Left ventricle myocardium superior (tissue), 1 donor: ENCODE data around the gene EXOC4. TPM values are rescaled to one million over a fixed set of nuclear protein-coding genes. Genes with fewer than 3 reads are reported as not detected.

ENCODE experiments used
- ATAC-seq: fragments of 200-7000 bp; cut with Tn5 transposase; one replicate; pipeline ENCODE4 v1.9.1; 2020; ENCODE audit warnings: mild to moderate bottlenecking, moderate library complexity
- DNase-seq: peaks from one replicate; pipeline ENCODE4 v3.0.0-alpha.2; 2020
- intact Hi-C: fragments of 100-400 bp; cut with micrococcal nuclease; formaldehyde crosslinking; loops from one replicate; pipeline ENCODE4 v1.11.0; 2022
- total RNA-seq: library from RNA; stranded (reverse); fragmentation: NEBNext Ultra II Directional; extraction: Animal tissue kit (Norgen Biotek cat#: 25700); gene quantifications from one replicate; pipeline ENCODE4 v1.2.1, GENCODE V29; 2021
- donor health status: DM: no; HTN: yes; CAD: no; lungs with severe emphysema.

EXOC4 gene
- total RNA-seq, 1 donor from 2014 or later = 38.4 TPM

GRCh38 chr7:133947458-133948254, 694.8 kb downstream of the EXOC4 start:
- no peak for DNase-seq
- ATAC-seq = no peak
- intact Hi-C loops = no loop called here

- ATAC-seq (no peak), DNase-seq (no peak)
- intact Hi-C loops = no loop called here
Measured at GRCh38 chr7:133948588-133948987, 695.7 kb downstream of the EXOC4 start.

DNA sequence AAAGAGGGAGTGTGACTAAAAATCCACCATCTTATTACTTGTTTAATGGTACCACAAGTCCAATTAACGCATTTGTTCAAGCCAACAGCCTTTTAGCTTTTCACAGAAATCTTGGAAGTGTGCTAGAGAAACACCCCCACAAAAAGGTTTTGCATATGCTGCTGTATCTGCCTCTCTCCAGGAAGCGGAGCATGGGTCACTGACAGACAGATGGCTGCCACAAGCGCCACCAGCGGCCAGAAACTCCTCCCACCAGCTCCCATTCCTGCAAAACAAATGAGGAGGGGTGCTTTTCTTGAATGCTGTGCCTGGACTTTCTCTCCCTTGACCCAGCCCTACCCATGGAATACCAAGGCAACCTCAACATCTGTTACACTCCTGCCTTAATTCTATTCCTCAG, 698.0 kb downstream of the EXOC4 start:
- no peak for DNase-seq

GRCh38 chr7:133955208-133955607, 702.3 kb downstream of the EXOC4 start:
- ATAC-seq (no peak), DNase-seq (no peak)
- intact Hi-C loops = no loop called here

More for the DNA sequence above, 698.0 kb downstream of the EXOC4 start:
- intact Hi-C loops = no loop called here
- no peak for ATAC-seq

DNA sequence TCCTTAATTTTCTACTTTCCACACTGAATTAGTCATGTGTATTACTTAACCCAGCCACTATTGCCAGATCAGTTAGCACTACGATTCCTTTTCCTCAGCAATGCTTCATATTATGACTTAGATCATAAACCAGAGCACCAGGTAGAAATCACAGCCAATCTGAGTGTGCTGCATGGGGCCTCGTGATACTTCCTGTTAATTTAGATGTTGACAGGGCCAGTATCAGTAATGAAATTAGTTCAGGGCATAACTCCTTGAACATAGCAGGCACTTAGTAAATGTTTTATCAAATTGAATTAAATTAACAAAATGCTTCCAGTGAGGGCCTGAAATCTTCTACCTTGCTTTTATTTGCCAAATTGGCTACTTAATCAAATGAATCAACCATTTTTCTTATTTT, 705.0 kb downstream of the EXOC4 start:
- DNase-seq (no peak), ATAC-seq (no peak)
- intact Hi-C loops = no loop called here

- DNase-seq (no peak), ATAC-seq (no peak)
- intact Hi-C loops = no loop called here
Measured at GRCh38 chr7:133958822-133959221, 705.9 kb downstream of the EXOC4 start.

DNA sequence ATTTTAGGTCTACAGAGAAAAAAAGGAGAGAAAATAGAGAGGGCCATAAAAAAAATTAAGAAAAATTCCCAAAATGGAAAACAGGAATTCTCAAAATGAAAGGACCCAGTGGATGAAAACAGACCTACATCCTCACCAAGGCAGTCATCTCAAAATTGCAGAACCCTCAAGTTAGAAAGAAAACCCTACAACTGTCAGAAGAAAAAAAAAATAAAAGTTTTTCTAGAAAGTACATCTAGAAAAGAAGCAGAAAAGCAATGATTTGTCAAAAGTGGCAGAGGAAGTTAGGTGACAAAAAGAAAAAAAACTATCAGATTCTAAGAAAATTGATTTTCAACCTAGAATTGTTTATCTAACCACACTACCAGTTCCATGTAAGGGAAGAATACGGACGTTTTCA, 706.6 kb downstream of the EXOC4 start:
- ATAC-seq (no peak), DNase-seq (no peak)
- intact Hi-C loops = no loop called here

- no peak for ATAC-seq
- intact Hi-C loops = no loop called here
Measured at GRCh38 chr7:133961724-133962123, 708.8 kb downstream of the EXOC4 start.

DNA sequence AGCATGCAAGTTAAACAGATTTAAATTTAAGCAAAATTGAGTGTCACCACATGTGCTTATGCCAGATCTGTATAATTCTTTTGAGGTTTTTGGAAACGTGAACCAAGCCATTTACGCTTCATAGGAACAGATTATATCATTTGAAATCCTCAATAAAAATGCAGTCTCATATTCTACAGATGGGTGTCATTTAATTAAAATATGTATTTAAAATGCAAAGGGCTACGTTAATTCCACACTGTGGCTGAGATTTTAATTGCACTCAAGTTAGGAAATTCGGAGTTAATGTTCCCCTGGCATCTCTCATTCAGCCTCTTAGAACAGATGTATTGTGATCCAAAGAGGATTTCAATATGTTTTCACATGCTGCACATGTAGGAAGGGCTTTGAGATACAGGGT, 709.8 kb downstream of the EXOC4 start:
- ATAC-seq (no peak), DNase-seq (no peak)
- intact Hi-C loops = no loop called here

More at GRCh38 chr7:133961724-133962123, 708.8 kb downstream of the EXOC4 start:
- DNase-seq = no peak

- DNase-seq = no peak
- ATAC-seq = no peak
- intact Hi-C loops = no loop called here
Measured at GRCh38 chr7:133963629-133964028, 710.8 kb downstream of the EXOC4 start.

GRCh38 chr7:133971625-133972024, 718.7 kb downstream of the EXOC4 start:
- DNase-seq = no peak
- ATAC-seq = no peak
- intact Hi-C loops = no loop called here

- intact Hi-C loops = no loop called here
- DNase-seq (no peak), ATAC-seq (no peak)
Measured at GRCh38 chr7:133973710-133974109, 720.8 kb downstream of the EXOC4 start.

GRCh38 chr7:133975130-133975529, 722.3 kb downstream of the EXOC4 start:
- intact Hi-C loops = no loop called here
- DNase-seq (no peak), ATAC-seq (no peak)

GRCh38 chr7:133976140-133976539, 723.3 kb downstream of the EXOC4 start:
- intact Hi-C loops = no loop called here
- DNase-seq = no peak
- ATAC-seq = no peak

DNA sequence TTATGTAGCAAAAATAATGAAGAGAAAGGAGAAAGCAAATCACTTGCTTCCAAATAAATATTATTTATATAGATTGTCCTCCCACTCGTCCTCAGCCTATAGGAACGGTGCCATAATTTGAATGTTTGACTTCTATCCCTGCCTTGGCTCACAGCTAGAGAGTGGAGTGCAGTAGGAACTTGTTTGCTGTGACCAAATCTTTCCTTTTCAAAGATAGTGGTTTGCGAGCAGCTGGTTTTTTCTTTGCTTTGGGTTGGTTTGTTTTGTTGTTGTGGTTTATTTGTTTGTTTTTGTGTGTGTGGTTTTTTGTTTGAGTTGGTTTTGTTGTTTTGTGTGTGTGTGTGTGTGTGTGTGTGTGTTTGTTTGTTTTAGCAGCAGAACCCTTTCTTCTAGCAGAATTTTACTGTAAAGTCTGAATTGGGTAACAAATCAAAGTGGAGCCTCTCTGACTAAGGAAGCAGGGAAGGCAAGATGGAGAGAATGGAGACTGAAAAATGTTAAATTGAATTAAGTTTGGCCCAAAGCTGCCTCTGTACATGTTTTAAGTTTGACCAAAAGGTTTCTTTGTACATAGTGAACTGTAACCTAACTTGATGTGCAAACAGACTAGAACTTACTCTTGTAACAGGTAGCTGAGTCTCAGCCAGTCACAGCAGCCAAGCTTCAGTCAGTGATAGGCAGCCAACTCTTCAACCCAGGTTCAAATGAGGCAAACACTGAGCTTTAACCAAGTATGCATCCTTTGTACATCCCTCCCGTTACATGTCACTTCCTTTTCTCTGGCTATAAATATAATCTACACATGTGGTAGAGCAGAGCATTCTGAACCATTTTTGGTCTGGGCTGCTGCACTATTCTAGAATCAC, 724.8 kb downstream of the EXOC4 start:
- ATAC-seq (no peak), DNase-seq (no peak)
- intact Hi-C loops = no loop called here

DNA sequence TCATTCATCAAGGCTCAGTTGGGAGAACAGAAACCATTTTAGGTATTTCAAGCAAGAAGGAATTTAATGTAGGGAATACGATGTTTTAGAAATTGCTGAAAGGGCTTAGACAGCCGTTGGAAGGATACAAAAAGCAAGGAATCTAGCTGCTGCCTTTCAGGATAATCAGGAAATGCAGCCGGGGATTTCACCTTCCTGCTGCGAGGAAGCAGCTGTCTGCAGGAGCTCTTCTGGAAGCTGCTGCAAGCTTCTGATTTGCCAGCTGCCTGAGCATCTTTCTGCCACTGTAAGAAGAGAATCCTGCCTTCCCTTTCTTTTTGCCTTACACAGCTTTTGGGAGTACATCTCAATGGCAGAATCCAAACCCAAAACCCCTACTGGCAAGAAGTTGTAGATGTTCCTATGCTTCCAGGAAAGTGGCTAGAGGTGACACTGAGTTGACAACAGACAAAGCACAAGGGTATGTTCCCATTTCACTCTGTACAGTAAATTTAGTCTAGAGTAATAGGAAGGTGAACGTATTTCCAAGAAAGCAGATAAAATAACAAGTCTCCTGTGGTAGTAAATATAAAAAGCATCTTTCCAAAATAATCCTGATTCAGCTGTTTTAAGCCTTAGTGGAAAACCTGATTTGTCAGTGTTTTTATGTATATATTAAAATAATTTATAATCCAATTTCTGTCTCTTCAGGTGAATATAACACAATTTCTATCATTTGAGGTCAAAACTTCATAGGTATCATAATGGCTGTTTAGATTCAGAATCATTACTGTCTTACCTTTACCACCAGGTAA, 725.8 kb downstream of the EXOC4 start:
- DNase-seq (no peak), ATAC-seq (no peak)
- intact Hi-C loops = no loop called here

DNA sequence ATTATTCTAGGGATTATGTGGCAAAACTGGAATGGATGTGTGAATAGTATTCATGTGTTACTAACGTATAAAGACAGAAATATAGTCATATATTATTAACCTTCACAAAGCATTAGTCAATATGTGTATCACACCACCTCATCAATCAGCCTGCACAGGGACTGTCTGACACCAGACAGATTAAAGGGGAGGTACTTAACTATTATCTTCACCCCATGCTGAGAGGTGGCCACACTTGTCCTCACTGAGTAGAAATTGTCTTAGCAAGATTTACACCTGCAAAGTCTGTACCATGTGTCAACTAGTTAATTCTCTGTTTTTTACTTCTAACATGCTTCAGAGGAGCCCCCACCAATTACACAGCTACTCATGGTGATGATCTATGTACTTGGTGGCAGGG, 727.9 kb downstream of the EXOC4 start:
- ATAC-seq (no peak), DNase-seq (no peak)
- intact Hi-C loops = no loop called here

- ATAC-seq = no peak
- intact Hi-C loops = no loop called here
Measured at GRCh38 chr7:133983685-133984419, 731.0 kb downstream of the EXOC4 start.

DNA sequence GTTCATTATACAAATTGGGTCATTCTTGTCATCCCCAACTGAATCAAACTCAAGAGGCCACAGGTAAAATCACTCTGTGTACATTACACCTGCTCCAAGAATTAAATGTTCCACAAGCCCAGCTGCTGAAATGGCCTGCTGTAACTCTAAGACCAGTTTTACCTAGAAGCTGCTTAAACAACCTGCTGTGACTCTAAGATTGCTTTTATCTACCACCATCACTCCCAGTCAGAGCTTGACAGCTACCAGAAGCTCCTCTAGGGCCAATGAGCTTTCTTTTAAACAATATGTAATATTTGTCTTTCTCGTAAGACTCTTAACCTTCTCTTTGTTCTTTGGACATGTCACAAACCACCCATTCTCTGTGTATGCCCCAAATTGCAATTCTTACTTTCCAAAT, 732.4 kb downstream of the EXOC4 start:
- intact Hi-C loops = no loop called here
- no peak for ATAC-seq
- DNase-seq = no peak

More at GRCh38 chr7:133983685-133984419, 731.0 kb downstream of the EXOC4 start:
- no peak for DNase-seq
